NB4 (cell line): ENCODE data around the gene SYTL2.

ENCODE experiments used
- DNase-seq: peaks from one replicate; pipeline ENCODE4 v3.0.0; 2010; ENCODE audit warnings: low read depth
- H3K4me3 ChIP-seq: one replicate; pipeline ENCODE4 v1.5.1; 2011; ENCODE audit warnings: mild to moderate bottlenecking, low read depth, low read length, moderate library complexity
- CTCF ChIP-seq: IDR thresholded peaks from one replicate; pipeline ENCODE4 v1.5.1; 2012; ENCODE audit warnings: low read depth, low read length
- MAX ChIP-seq: IDR thresholded peaks from 2 replicates; pipeline ENCODE4 v1.6.1; 2011; ENCODE audit warnings: low read depth, low read length
- MYC ChIP-seq: IDR thresholded peaks from 2 replicates; pipeline ENCODE4 v1.6.1; 2011; ENCODE audit warnings: low read depth, low read length
- POLR2A ChIP-seq: IDR thresholded peaks from 2 replicates; pipeline ENCODE4 v1.6.1; 2011; ENCODE audit warnings: mild to moderate bottlenecking; ENCODE audit not compliant: insufficient read length; ENCODE audit errors: extremely low read depth

The SYTL2 gene

GRCh38 chr11:85819441-85819840 is 8.5 kb upstream of the SYTL2 start:
- H3K4me3 ChIP-seq, result no peak overlapping the region
- TF ChIP-seq MYC, result no peak
- TF ChIP-seq POLR2A, result no peak
- no peak for TF ChIP-seq MAX
- TF ChIP-seq CTCF, result no peak
- DNase-seq, result no peak

GRCh38 chr11:85815186-85815931 is 4.4 kb upstream of the SYTL2 start:
- TF ChIP-seq MYC (no peak), CTCF (no peak), MAX (no peak), POLR2A (no peak)
- no peak overlapping the region for H3K4me3 ChIP-seq
- no peak for DNase-seq

GRCh38 chr11:85813721-85814120 is 2.8 kb upstream of the SYTL2 start:
- no peak overlapping the region for H3K4me3 ChIP-seq

GRCh38 chr11:85811624-85812023 is 683 bp upstream of the SYTL2 start:
- H3K4me3 ChIP-seq, result no peak overlapping the region
- no peak for TF ChIP-seq MYC
- TF ChIP-seq POLR2A, result no peak
- no peak for TF ChIP-seq CTCF
- no peak for TF ChIP-seq MAX
- no peak for DNase-seq

More at GRCh38 chr11:85813721-85814120, 2.8 kb upstream of the SYTL2 start:
- TF ChIP-seq MYC (no peak), POLR2A (no peak), MAX (no peak), CTCF (no peak)
- DNase-seq, result peak; percentile 19

GRCh38 chr11:85810521-85810870 is 445 bp downstream of the SYTL2 start:
- peak overlapping the region; percentile 42 for H3K4me3 ChIP-seq
- DNase-seq, result no peak
- TF ChIP-seq MYC (no peak), MAX (no peak), POLR2A (no peak), CTCF (no peak)

- TF ChIP-seq MAX, result 0 out of 2 replicates have a peak, but pooled peaks have one; percentile 9
- no peak for TF ChIP-seq POLR2A
- peak; percentile 75 for DNase-seq
- H3K4me3 ChIP-seq, result no peak overlapping the region
Observed at GRCh38 chr11:85809863-85810262, 1.1 kb downstream of the SYTL2 start.
